ENCODE data around the gene ANXA9.

Gene ANXA9

GRCh38 chr1:150981805-150982712 lies at the start of gene ANXA9:
Gene ANXA9, plus strand, starts transcription at chr1:150982292. Its CDS starts 814 bp downstream, at chr1:150983106.
- no peak for DNase-seq

GRCh38 chr1:150944856-150945255 lies 37.2 kb upstream of the ANXA9 start:
- DNase-seq: no peak

GRCh38 chr1:150954708-150955107 lies 27.4 kb upstream of the ANXA9 start:
- no peak for DNase-seq

GRCh38 chr1:150955280-150955679 lies 26.8 kb upstream of the ANXA9 start:
- no peak for DNase-seq

GRCh38 chr1:150957666-150958065 lies 24.4 kb upstream of the ANXA9 start:
- DNase-seq: no peak

GRCh38 chr1:150960646-150961045 lies 21.4 kb upstream of the ANXA9 start:
- DNase-seq: no peak

GRCh38 chr1:150961756-150962155 lies 20.3 kb upstream of the ANXA9 start:
- no peak for DNase-seq

- no peak for DNase-seq
These were observed 18.6 kb upstream of the ANXA9 start for GRCh38 chr1:150963321-150964163.

GRCh38 chr1:150964164-150964489 lies 18.0 kb upstream of the ANXA9 start:
- DNase-seq: no peak

- no peak for DNase-seq
These were observed 16.5 kb upstream of the ANXA9 start for GRCh38 chr1:150965605-150966004.

GRCh38 chr1:150966011-150966410 lies 16.1 kb upstream of the ANXA9 start:
- no peak for DNase-seq

- DNase-seq: no peak
These were observed 14.2 kb upstream of the ANXA9 start for GRCh38 chr1:150967936-150968335.

- DNase-seq: no peak
These were observed 13.6 kb upstream of the ANXA9 start for GRCh38 chr1:150968491-150968890.

GRCh38 chr1:150969626-150970025 lies 12.5 kb upstream of the ANXA9 start:
- DNase-seq: no peak

- no peak for DNase-seq
These were observed 11.1 kb upstream of the ANXA9 start for GRCh38 chr1:150970808-150971582.

GRCh38 chr1:150971583-150972416 lies 10.3 kb upstream of the ANXA9 start:
- no peak for DNase-seq

GRCh38 chr1:150972417-150972940 lies 9.6 kb upstream of the ANXA9 start:
- DNase-seq: no peak

- no peak for DNase-seq
These were observed 8.7 kb upstream of the ANXA9 start for GRCh38 chr1:150973258-150973835.

GRCh38 chr1:150973836-150974579 lies 8.1 kb upstream of the ANXA9 start:
- no peak for DNase-seq

GRCh38 chr1:150974580-150975478 lies 7.3 kb upstream of the ANXA9 start, which contains the start of gene CERS2:
Gene CERS2, minus strand, starts transcription at chr1:150974835. Its CDS starts 5,745 bp downstream, at chr1:150969090.
- peak; percentile 50 for DNase-seq
